COLO829 (cell line): ENCODE measurements around the gene CST5.
A peak's percentile ranks its signal among the peaks of the same experiment; 100 is the strongest.
"Not testable (repeated sequence)": the region's sequence is repeated elsewhere in the genome, so short reads cannot be mapped to it uniquely, and the experiment has no call there.

ENCODE experiments used
- DNase-seq: peaks from one replicate; pipeline ENCODE4 v3.0.0; 2012; ENCODE audit warnings: low spot score

CST5 gene

DNA sequence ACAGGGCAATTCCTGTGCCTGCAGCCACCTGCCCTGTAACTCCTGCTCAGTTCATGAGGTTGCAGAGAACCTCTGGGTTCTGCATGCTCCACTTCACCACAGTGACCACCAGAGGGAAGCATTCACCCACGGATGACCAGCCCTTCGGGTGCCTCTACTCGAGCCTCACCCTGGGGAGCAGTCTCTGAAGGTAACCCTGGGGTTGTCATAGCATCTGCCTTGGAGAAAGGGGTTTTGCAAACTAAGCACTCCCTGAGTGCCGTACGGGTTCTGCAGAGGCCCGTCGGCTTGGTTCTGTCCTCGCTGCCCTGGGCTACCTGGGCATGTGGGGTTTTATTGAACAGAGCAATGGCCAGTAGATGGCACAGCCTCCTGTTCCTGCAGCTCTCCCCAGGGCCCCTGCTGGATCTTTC is 10.2 kb upstream of the CST5 start:
- DNase-seq: peak; percentile 42

GRCh38 chr20:23887856-23888255 is 8.3 kb upstream of the CST5 start:
- DNase-seq: no peak

DNA sequence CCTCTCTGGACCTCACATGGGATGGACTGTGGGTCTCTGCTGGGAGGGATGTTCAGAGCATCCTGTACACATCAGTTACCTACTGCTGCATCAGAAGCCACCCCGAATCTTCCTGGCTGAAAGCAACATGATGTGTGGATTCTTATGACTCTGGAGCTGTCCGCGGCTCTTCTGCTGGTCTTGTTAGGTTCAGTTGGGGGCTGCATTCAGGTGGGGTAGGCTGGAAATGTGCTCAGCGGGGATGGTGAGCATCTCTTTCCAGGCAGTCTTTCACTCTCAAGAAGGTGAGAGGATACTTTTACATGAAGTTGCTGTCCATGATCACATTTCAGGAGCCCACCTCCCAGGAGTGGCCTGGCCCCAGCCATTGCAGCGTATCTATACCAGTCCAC is 5.2 kb upstream of the CST5 start:
- no peak for DNase-seq

- DNase-seq: no peak
Observed at GRCh38 chr20:23884136-23884770, 4.7 kb upstream of the CST5 start.

GRCh38 chr20:23881371-23881770 is 1.8 kb upstream of the CST5 start:
- no peak for DNase-seq

DNA sequence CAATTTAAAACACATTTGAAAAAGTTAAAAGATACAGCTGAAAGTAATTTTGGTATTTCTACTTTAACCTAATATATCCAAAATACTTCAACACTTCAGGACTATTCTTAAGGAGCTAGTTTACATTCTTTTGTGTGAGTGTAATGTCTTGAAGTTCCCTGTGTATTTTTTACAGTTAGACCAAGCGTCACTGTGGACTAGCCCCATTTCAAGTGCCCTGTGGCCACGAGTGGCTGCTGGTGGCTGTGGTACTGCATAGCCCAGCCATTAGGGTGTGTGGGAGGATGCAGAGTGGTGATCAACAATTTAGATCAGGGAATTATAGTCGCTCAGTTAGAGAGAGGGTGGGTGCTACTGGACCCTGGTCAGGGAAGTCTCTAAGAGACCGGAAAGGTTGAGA is 869 bp upstream of the CST5 start:
- no peak for DNase-seq

GRCh38 chr20:23879811-23880374 is 345 bp upstream of the CST5 start:
- no peak for DNase-seq

- DNase-seq: no peak
Observed at GRCh38 chr20:23878787-23879186, 761 bp downstream of the CST5 start.

DNA sequence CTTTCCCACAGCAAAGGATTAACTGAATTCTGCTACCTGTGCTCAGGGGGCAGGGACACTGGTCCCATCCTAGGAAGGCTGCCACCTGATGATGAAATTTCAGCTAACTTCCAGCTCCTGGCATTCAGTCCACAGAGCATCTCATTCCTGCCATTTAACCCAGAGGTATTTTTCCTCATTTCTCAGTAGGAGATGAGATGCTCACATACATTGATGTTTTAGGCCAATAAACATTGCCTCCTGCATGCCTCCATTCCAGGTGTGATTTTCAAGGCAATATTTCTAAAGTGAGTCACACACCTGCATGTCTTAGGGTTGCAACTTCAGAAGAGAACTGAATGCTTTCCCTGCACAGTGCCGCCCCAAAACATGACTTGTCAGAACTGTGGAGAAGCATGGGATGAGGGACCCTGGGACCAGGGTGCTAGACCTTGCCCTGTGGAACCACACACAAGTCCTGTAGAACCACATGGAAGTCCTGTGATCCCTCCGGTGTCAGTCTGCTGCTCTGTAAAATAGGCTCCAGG is 1.5 kb downstream of the CST5 start:
- DNase-seq: not testable (repeated sequence)

- DNase-seq: no peak
Observed at GRCh38 chr20:23877524-23877923, 2.0 kb downstream of the CST5 start.

DNA sequence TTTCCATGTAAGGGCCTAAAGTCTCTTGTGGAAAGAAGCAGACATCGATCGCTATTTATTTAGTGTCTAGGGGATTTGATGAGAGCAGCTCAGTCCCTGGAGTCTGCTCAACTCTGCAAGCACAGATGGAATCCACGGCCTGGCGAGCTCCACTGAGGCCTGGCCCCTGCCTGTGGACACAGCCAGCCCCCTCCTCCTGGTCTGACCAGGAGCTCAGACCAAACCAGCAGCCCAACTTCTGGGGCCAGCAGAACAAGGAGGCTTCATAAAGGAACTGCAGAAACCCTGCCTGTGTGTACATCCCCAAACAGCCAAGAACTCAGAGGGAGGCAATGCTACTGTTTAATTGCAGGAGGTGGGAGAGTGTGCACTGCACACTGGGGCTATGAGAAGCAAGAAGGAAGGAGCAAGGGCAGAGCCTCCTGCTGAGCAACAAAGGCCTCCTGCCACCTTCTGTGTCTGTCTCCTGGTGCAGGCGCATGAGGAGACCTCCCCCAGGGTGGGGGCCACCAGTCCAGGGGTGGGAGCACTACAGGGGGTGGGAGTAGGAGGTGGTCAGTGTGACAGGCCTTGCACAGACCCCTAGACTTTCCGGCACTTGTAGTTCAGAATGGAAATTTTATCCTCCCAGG is 3.8 kb downstream of the CST5 start:
- DNase-seq: no peak

- peak; percentile 42 for DNase-seq
Observed at GRCh38 chr20:23874747-23875146, 4.8 kb downstream of the CST5 start.

- peak; percentile 45 for DNase-seq
Observed at GRCh38 chr20:23873370-23874015, 6.1 kb downstream of the CST5 start.

- no peak for DNase-seq
Observed at GRCh38 chr20:23872065-23872464, 7.5 kb downstream of the CST5 start.

GRCh38 chr20:23870461-23870860 is 9.1 kb downstream of the CST5 start:
- DNase-seq: no peak

DNA sequence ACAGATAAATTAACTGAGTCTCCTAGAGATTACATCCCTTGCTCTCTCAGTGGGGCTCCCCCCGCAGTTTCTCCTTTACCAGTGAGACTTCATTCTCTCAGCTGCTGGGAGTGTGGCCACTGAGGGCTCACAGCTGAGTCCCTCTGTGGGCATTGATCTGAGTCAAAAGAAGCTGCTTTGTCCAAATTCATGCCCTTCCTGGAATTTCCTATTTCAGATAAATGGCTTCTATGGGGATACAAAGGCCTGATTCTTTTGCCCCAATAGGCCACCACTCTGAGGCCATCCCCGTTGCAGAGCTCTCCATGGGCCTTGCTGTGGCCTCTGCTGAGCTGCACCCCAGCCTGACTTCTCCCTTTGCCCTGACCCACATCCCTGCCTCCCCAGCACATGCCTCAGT is 10.0 kb downstream of the CST5 start:
- no peak for DNase-seq

DNA sequence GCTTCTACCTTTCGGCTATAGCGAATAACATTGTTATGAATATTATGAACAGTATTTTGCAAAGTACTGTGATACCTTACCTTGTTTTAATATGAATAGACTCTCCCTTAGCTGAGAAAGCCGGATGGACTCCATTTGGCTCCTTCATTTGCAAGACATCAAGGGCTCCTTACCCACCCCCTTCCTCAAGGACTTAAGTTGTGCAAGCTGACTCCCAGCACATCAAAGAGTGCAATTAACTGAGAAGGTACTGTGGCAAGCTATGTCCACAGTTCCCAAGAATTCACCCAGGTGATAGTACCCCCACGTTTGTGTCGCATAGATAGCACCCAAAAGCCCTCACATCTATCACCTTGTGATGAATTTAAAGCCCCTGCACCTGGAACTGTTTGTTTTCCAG is 11.2 kb downstream of the CST5 start:
- DNase-seq: no peak

DNA sequence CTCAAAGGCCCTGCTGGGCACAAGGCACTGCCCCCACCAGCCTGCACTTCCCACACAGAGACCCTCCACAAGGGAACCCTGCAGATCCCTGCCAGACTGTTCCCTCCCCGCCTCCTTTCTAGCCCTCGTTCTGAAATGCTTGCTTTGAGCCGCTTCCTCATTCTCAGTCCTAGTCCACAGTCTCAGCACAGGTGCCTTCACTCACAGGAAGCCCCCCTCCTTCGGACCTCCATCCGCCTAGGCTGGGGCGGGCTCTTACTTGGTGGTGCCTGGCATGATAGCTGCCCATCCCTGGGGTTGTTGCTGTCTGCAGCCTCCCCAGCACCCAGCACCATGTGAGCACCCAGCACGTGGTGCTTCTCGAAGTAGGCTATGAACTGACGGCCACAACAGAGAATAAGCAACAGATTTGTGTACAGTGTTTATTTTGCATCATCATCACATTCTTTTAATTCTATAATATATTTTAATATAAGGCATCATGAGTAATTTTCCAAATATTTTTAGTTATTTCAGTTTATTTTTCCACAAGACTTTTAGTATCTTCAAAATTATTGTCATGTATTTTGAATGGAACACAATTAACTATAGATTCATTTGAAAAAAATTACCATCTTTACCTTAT is 12.3 kb downstream of the CST5 start:
- no peak for DNase-seq

GRCh38 chr20:23860771-23861170 is 18.8 kb downstream of the CST5 start:
- DNase-seq: not testable (repeated sequence)

- no peak for DNase-seq
Observed at GRCh38 chr20:23857962-23858595, 21.5 kb downstream of the CST5 start.

GRCh38 chr20:23856736-23857135 is 22.8 kb downstream of the CST5 start:
- no peak for DNase-seq

DNA sequence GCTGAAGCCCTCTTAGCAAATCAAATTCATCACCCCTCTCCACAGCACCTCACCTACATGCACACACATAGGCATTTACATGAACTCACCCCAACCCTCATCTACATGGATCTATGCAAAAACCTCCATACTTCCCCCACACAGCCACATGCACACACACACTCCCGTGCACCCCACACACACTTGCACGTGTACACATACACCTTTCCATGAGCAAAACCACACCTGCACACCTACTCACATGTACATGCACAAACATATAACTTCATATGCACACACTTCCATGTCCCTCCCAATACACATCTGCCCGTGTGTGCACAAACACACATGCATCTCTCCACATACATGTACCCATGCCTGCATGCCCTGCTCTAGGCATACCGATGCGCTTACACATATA is 23.3 kb downstream of the CST5 start:
- no peak for DNase-seq
